GM12878 (cell line): ENCODE results near the gene SCIMP. TPM values are rescaled to one million over a fixed set of nuclear protein-coding genes. Genes with fewer than 3 reads are reported as not detected.

Source experiments
- ATAC-seq: fragments of 200-7000 bp; cut with Tn5 transposase; 3 replicates; pipeline ENCODE4 v1.9.1; 2020; ENCODE audit warnings: mild to moderate bottlenecking, moderate library complexity
- BruUV-seq: library from RNA; stranded (reverse); fragments of 400-500 nt; replicated peaks from 2 replicates; lab custom pipeline; 2021; lab: Mats Ljungman, UMichigan
- CTCF ChIA-PET: fragments of 300-600 bp; sonication (Branson Sonifier 250); formaldehyde crosslinking; extraction: SDS; loops from one replicate; lab custom pipeline; 2021; ENCODE audit warnings: inconsistent platforms; lab: Yijun Ruan, JAX
- POLR2A ChIA-PET: fragments of 350-600 bp; formaldehyde crosslinking; extraction: SDS; loops from one replicate; lab custom pipeline; 2021; ENCODE audit warnings: inconsistent platforms; lab: Charles Lee
- RAD21 ChIA-PET: fragments of 300-600 bp; sonication (Branson Sonifier 250); formaldehyde crosslinking; loops from one replicate; lab custom pipeline; 2023; ENCODE audit warnings: antibody characterized with exemption; ENCODE audit not compliant: unreplicated experiment; lab: Charles Lee
- SMC1A ChIA-PET: fragments of 300-600 bp; sonication (Branson Sonifier 250); formaldehyde crosslinking; loops from one replicate; lab custom pipeline; 2023; ENCODE audit not compliant: unreplicated experiment, uncharacterized antibody; lab: Charles Lee
- DNase-seq: peaks from one replicate; pipeline ENCODE4 v3.0.0-alpha.2; 2011; ENCODE audit warnings: low read depth, low spot score
- FAIRE-seq: peaks from 3 replicates; lab custom pipeline; 2011; peaks lifted over from hg19 to GRCh38; lab: Jason Lieb, UNC
- H2AFZ ChIP-seq: 2 replicates; pipeline ENCODE4 v1.6.0; 2011; ENCODE audit warnings: low read depth, low read length, control low read depth; ENCODE audit not compliant: control insufficient read depth
- H3K27ac ChIP-seq: 2 replicates; pipeline ENCODE4 v1.5.1; 2011; ENCODE audit warnings: control low read depth; ENCODE audit not compliant: control insufficient read depth, insufficient read depth
- H3K27me3 ChIP-seq, 2 experiments: replicated peaks in 1 of 2; 2 replicates each; pipeline versions ENCODE4 v1.6.0 to v1.6.1; 2011; ENCODE audit warnings: low read length in 1 of 2; ENCODE audit not compliant: control insufficient read depth in 2 of 2, insufficient read depth in 2 of 2
- H3K36me3 ChIP-seq, 2 experiments: 2 replicates each; pipeline ENCODE4 v1.5.1; 2011; ENCODE audit warnings: low read length in 1 of 2; ENCODE audit not compliant: control insufficient read depth in 2 of 2, insufficient read depth in 2 of 2
- H3K4me1 ChIP-seq: 2 replicates; pipeline ENCODE4 v1.6.1; 2011; ENCODE audit warnings: mild to moderate bottlenecking, low read length, moderate library complexity, mixed read lengths; ENCODE audit not compliant: control insufficient read depth, insufficient read depth
- H3K4me2 ChIP-seq: 2 replicates; pipeline ENCODE4 v1.6.0; 2011; ENCODE audit warnings: control low read depth; ENCODE audit not compliant: control insufficient read depth, insufficient read depth
- H3K4me3 ChIP-seq: fragments of 200-600 bp; sonication (generic); 2 replicates; pipeline ENCODE4 v1.5.1; 2016
- H3K79me2 ChIP-seq: 2 replicates; pipeline ENCODE4 v1.6.0; 2011; ENCODE audit warnings: low read length; ENCODE audit not compliant: control insufficient read depth, insufficient read depth
- H3K9ac ChIP-seq: 2 replicates; pipeline ENCODE4 v1.8.0; 2011; ENCODE audit warnings: low read length, control low read depth, mixed read lengths; ENCODE audit not compliant: control insufficient read depth, insufficient read depth
- H3K9me3 ChIP-seq: replicated peaks from 3 replicates; pipeline ENCODE4 v1.5.1; 2011; ENCODE audit warnings: mild to moderate bottlenecking, low read length; ENCODE audit not compliant: control insufficient read depth, insufficient read depth
- H4K20me1 ChIP-seq: 2 replicates; pipeline ENCODE4 v1.6.0; 2011; ENCODE audit not compliant: control insufficient read depth, insufficient read depth
- ASH2L ChIP-seq: fragments of 300-600, 200-600 bp; sonication (generic); IDR thresholded peaks from 2 replicates; pipeline ENCODE4 v1.6.1; 2017; ENCODE audit warnings: low read depth, mild to moderate bottlenecking, borderline replicate concordance
- CREB1 ChIP-seq: IDR thresholded peaks from 2 replicates; pipeline ENCODE4 v1.6.1; 2012; ENCODE audit warnings: low read depth, mild to moderate bottlenecking, inconsistent platforms
- CTCF ChIP-seq, 3 experiments: IDR thresholded peaks in 2 of 3; conservative IDR thresholded peaks in 1 of 3; 2 replicates each; pipeline ENCODE4 v1.5.1; 2011; ENCODE audit warnings: low read depth in 3 of 3, low read length in 3 of 3, mild to moderate bottlenecking in 3 of 3, control low read depth in 2 of 3, moderate library complexity in 2 of 3, inconsistent platforms in 1 of 3, mixed read lengths in 1 of 3; ENCODE audit not compliant: control insufficient read depth in 2 of 3, insufficient read depth in 1 of 3; ENCODE audit errors: extremely low read depth in 1 of 3
- E2F8 ChIP-seq: fragments of 450-650 bp; IDR thresholded peaks from 2 replicates; pipeline ENCODE4 v1.6.1; 2018; ENCODE audit warnings: mild to moderate bottlenecking, low read depth, moderate library complexity; ENCODE audit not compliant: partially characterized antibody
- GATAD2B ChIP-seq: fragments of 450-650 bp; conservative IDR thresholded peaks from 2 replicates; pipeline ENCODE4 v1.6.1; 2017; ENCODE audit warnings: low read depth, mild to moderate bottlenecking, moderate library complexity
- IKZF1 ChIP-seq: fragments of 450-650 bp; conservative IDR thresholded peaks from 2 replicates; pipeline ENCODE4 v1.6.1; 2017; ENCODE audit warnings: antibody characterized with exemption, mild to moderate bottlenecking
- KDM1A ChIP-seq: fragments of 200-600 bp; sonication (generic); IDR thresholded peaks from 2 replicates; pipeline ENCODE4 v1.6.1; 2016; ENCODE audit warnings: borderline replicate concordance
- NR2C1 ChIP-seq: fragments of 450-650 bp; IDR thresholded peaks from 2 replicates; pipeline ENCODE4 v1.6.1; 2017; ENCODE audit warnings: antibody characterized with exemption, mild to moderate bottlenecking, moderate library complexity
- NR2F1 ChIP-seq: fragments of 450-650 bp; conservative IDR thresholded peaks from 2 replicates; pipeline ENCODE4 v1.6.1; 2017; ENCODE audit warnings: mild to moderate bottlenecking
- PAX8 ChIP-seq: fragments of 450-650 bp; IDR thresholded peaks from 2 replicates; pipeline ENCODE4 v1.6.1; 2017; ENCODE audit warnings: mild to moderate bottlenecking, moderate library complexity
- PML ChIP-seq: IDR thresholded peaks from 2 replicates; pipeline ENCODE4 v1.6.1; 2012; ENCODE audit warnings: low read length, inconsistent platforms
- RELA ChIP-seq: fragments of 450-650 bp; IDR thresholded peaks from 2 replicates; pipeline ENCODE4 v1.8.0; 2014; ENCODE audit warnings: borderline replicate concordance; ENCODE audit not compliant: partially characterized antibody
- SKIL ChIP-seq: fragments of 450-650 bp; IDR thresholded peaks from 2 replicates; pipeline ENCODE4 v1.6.1; 2017; ENCODE audit warnings: mild to moderate bottlenecking, low read depth, inconsistent platforms; ENCODE audit not compliant: poor library complexity, severe bottlenecking
- ZBED1 ChIP-seq: IDR thresholded peaks from 2 replicates; pipeline ENCODE4 v1.6.1; 2016; ENCODE audit warnings: borderline replicate concordance
- ZZZ3 ChIP-seq: IDR thresholded peaks from 2 replicates; pipeline ENCODE4 v1.6.1; 2011; ENCODE audit warnings: low read depth; ENCODE audit not compliant: control insufficient read depth, insufficient read length
- WGBS: methylation state at CpG from one replicate; pipeline ENCODE4 v1.1.6; 2016; ENCODE audit warnings: low lambda C conversion rate; ENCODE audit not compliant: insufficient replicate concordance, insufficient coverage; ENCODE audit errors: missing lambda C conversion rate; 5-methylcytosine and 5-hydroxymethylcytosine counted together
- in situ Hi-C: fragments of 300-500 bp; cut with MboI; formaldehyde crosslinking; loops from 9 replicates; pipeline ENCODE4 v1.14.3; 2018; ENCODE audit warnings: mixed read lengths
- intact Hi-C: fragments of 100-400 bp; cut with micrococcal nuclease; formaldehyde crosslinking; loops from one replicate; pipeline ENCODE4 v1.14.2; 2022; ENCODE audit not compliant: unreplicated experiment
- polyA plus RNA-seq, 11 experiments: library from polyadenylated mRNA; depleted of rRNA in 4 of 11; unstranded in 6 of 11; stranded (reverse) in 5 of 11; fragments of >200 nt; fragmentation: Nextera tagmentation in 4 of 11; fragmentation: Illumina TruSeq in 1 of 11; extraction: Ambion mirVana in 4 of 11; extraction: Trizol in 1 of 11; gene quantifications; 1 replicate in 1 of 11; 2 replicates in 10 of 11; pipeline versions ENCODE4 v1.2.1 to v1.2.3, GENCODE V29; 2011 to 2016; ENCODE audit warnings: inconsistent platforms in 2 of 11, missing spikeins in 2 of 11, low read depth in 1 of 11
- total RNA-seq, 4 experiments: library from RNA; depleted of rRNA in 3 of 4; stranded (reverse); fragments of >200 nt in 3 of 4; fragmentation: Illumina TruSeq in 1 of 4; extraction: Trizol in 1 of 4; gene quantifications; 2 replicates each; pipeline versions ENCODE4 v1.2.1 to v1.2.3, GENCODE V29; 2013 to 2021
- TF ChIP-seq, protein P1 (sequence below): fragments of 450-650 bp; IDR thresholded peaks from 2 replicates; pipeline ENCODE4 v1.6.1; 2014; ENCODE audit warnings: mild to moderate bottlenecking

The SCIMP gene
- total and polyA plus RNA-seq, 10 of the 15 experiments (the other 5 are each of a cell fraction or from before 2014, with no cell fraction given) = 56.7 to 151 (median 95.0) TPM

DNA sequence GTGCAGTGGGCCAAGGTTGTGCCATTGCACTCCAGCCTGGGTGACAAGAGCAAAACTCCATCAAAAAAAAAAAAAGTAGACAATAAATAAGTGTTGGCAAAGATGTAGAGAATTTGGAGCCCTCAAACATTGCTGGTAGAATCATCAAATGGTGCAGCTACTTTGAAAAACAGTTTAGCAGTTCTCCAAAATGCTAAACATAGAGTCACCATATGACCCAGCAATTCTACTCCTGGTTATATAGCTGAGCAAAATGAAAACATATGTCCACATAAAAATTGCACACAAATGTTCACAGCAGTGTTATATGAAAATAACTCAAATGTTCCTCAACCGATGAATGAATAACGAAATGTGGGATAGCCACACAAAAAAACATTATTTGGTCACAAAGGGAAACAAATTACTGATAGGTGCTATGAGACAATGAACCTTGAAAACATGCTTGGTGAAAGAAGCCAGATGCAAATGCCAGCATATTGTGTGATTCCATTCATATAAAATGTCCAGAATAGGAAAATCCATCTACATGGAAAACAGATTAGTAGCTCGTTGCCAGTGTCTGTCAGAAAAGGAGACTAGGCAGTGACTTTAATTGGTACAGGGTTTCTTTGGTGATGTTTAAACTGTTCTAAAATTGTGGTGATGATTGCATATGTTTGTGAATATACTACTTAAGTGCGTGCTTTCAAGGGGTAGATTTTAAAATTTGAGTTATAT lies 34.7 kb upstream of the SCIMP start:
- DNase-seq (no peak), FAIRE-seq (no peak), ATAC-seq (no peak)
- RAD21 ChIA-PET = interaction anchor here (0.7 kb wide), 1 partner anchor 13 kb away, joined by 3 read pairs; no protein-coding TSS in a partner anchor
- SMC1A ChIA-PET = interaction anchor here (1.2 to 1.4 kb wide), 2 partner anchors 15 kb away, joined by 3 to 4 read pairs; no protein-coding TSS in a partner anchor
- in situ Hi-C loops = no loop called here
- H3K36me3 ChIP-seq = no peaks in the 10 kb centered on the region
- no peak overlapping the region for H3K27ac ChIP-seq
- no peaks in the 10 kb centered on the region for H3K4me1 ChIP-seq
- WGBS = 94% methylated on average over 4 of the region's 4 CpGs
- no peak overlapping the region for H2AFZ ChIP-seq
- no TSS peak for BruUV-seq
- CTCF ChIA-PET = interaction anchor here (1.0 kb wide), 1 partner anchor 73 kb away, joined by 3 read pairs; no protein-coding TSS in a partner anchor
- no peaks in the 10 kb centered on the region for H3K27me3 ChIP-seq
- no peaks in the 10 kb centered on the region for H3K79me2 ChIP-seq
- no peak overlapping the region for H3K9ac ChIP-seq
- no peak overlapping the region for H3K4me3 ChIP-seq
- POLR2A ChIA-PET = interaction anchor here (0.5 kb wide), 1 partner anchor 582 kb away, joined by 3 read pairs; no protein-coding TSS in a partner anchor
- no peaks in the 10 kb centered on the region for H4K20me1 ChIP-seq
- intact Hi-C loops = no loop called here
- no peaks in the 10 kb centered on the region for H3K9me3 ChIP-seq
- no peak overlapping the region for H3K4me2 ChIP-seq
- TF ChIP-seq GATAD2B (no peak), NR2C1 (no peak), CREB1 (no peak), SKIL (no peak), ZZZ3 (no peak), CTCF (IDR thresholded peaks at IDR 0.05 in 2 of 3, conservative IDR thresholded peaks at IDR 0.05 in 1 of 3; ENCODE audit: control insufficient read depth in 2 of 3, extremely low read depth in 1 of 3, insufficient read depth in 1 of 3, low read depth in 3 of 3, low read length in 3 of 3) (no peak), KDM1A (no peak), RELA (no peak), E2F8 (no peak), NR2F1 (no peak), PML (no peak), PAX8 (no peak), IKZF1 (no peak), ASH2L (no peak), ZBED1 (no peak)
- TF ChIP-seq, protein P1, sequence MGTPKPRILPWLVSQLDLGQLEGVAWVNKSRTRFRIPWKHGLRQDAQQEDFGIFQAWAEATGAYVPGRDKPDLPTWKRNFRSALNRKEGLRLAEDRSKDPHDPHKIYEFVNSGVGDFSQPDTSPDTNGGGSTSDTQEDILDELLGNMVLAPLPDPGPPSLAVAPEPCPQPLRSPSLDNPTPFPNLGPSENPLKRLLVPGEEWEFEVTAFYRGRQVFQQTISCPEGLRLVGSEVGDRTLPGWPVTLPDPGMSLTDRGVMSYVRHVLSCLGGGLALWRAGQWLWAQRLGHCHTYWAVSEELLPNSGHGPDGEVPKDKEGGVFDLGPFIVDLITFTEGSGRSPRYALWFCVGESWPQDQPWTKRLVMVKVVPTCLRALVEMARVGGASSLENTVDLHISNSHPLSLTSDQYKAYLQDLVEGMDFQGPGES = no peak
